Activated CD4-positive, alpha-beta T cell treated with anti-CD3 and anti-CD28 coated beads, Interleukin-2, Interleukin-6, amounts not matched to agents 100 ng/mL and 50 ng/mL, durations not matched to agents 16 hours and 8 hours (primary cell): Measurements from ENCODE around the gene IL11.
A peak's percentile ranks its signal among the peaks of the same experiment; 100 is the strongest.

Experiments used
- DNase-seq: peaks from one replicate; pipeline ENCODE4 v3.0.0-alpha.2; 2020

IL11 gene

GRCh38 chr19:55390461-55390880 is 20.2 kb upstream of the IL11 start:
- DNase-seq, result no peak

- no peak for DNase-seq
Measured at GRCh38 chr19:55389386-55390317, 19.4 kb upstream of the IL11 start.

GRCh38 chr19:55387736-55388497 is 17.7 kb upstream of the IL11 start:
- DNase-seq, result no peak

- DNase-seq, result no peak
Measured at GRCh38 chr19:55386493-55386971, 16.3 kb upstream of the IL11 start.

GRCh38 chr19:55385724-55386492 is 15.6 kb upstream of the IL11 start, which contains the start of gene RPL28:
Gene RPL28, plus strand, starts transcription at chr19:55385932. Its CDS starts 426 bp downstream, at chr19:55386358.
- DNase-seq, result peak; percentile 99

- DNase-seq, result peak; percentile 98
Measured at GRCh38 chr19:55384920-55385723, 14.9 kb upstream of the IL11 start.

- peak; percentile 66 for DNase-seq
Measured at GRCh38 chr19:55384131-55384919, 14.1 kb upstream of the IL11 start, which contains the start of gene TMEM238. Gene TMEM238, minus strand, starts transcription at chr19:55384292. Its CDS starts 33 bp downstream, at chr19:55384259.

GRCh38 chr19:55383279-55384130 is 13.2 kb upstream of the IL11 start:
- DNase-seq, result peak; percentile 68

- no peak for DNase-seq
Measured at GRCh38 chr19:55382522-55383054, 12.3 kb upstream of the IL11 start.

GRCh38 chr19:55382013-55382412 is 11.8 kb upstream of the IL11 start:
- DNase-seq, result no peak

GRCh38 chr19:55379174-55379573 is 8.9 kb upstream of the IL11 start:
- no peak for DNase-seq

GRCh38 chr19:55377356-55378131 is 7.3 kb upstream of the IL11 start:
- DNase-seq, result no peak

- no peak for DNase-seq
Measured at GRCh38 chr19:55376241-55376933, 6.1 kb upstream of the IL11 start, which contains the start of gene TMEM190. Gene TMEM190, plus strand, starts transcription at chr19:55376826. Its CDS starts 28 bp downstream, at chr19:55376854.

- DNase-seq, result no peak
Measured at GRCh38 chr19:55373993-55374757, 3.9 kb upstream of the IL11 start.

GRCh38 chr19:55373306-55373992 is 3.2 kb upstream of the IL11 start:
- no peak for DNase-seq

- DNase-seq, result no peak
Measured at GRCh38 chr19:55372316-55373081, 2.2 kb upstream of the IL11 start.
